Measurements from ENCODE around the gene SUSD3. TPM values are rescaled to one million over a fixed set of nuclear protein-coding genes. Genes with fewer than 3 reads are reported as not detected.

Gene SUSD3
- total and polyA plus RNA-seq, 10 of the 15 experiments (the other 5 are each of a cell fraction or from before 2014, with no cell fraction given): 2.5 to 92.0 (median 31.1) TPM

DNA sequence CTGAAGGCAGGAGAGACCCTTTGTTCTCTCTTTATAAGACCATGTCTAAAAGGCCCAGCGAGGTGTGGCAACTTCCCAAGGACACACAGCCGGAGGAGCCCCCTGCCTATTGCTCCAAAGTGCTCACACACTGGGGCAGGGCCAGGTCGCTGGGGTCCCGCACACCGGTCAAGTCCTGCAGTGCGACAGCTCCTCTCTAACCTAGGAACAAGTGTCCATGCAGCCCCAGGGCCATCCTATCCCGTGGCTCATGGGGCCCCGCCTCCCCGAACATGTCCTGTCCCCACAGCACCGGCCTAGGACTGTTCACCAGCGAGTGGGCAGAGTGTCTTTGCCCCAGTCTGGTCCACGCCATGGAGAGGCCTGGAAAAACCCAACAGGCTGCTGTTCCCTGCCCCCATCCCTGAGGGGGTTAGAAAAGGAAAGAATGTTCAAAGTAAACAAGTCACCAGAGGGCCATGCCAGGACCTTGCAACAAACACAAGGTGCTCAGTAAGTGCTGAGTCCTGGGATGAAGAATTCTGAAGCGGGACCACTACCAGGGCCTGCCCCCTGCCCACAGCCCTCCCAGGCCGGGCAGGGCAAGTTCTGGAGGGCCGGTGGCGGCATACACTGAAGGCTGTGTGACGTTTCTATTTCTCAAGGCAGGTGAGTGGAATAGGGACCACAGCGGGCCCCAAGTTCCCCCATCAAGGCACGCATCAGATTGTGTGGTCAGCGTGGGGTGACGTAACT is 74.6 kb downstream of the SUSD3 start:
- TSS peak; percentile 57 for BruUV-seq (replicated peaks)
- Histone ChIP-seq H3K79me2 (ENCODE audit: control insufficient read depth, insufficient read depth, low read length) (peaks cover 12% of the 10 kb centered on the region), H3K9me3 (replicated peaks; ENCODE audit: control insufficient read depth, insufficient read depth, low read length) (no peaks in the 10 kb centered on the region), H3K36me3 (ENCODE audit: control insufficient read depth in 2 of 2, insufficient read depth in 2 of 2, low read length in 1 of 2) (no peaks in the 10 kb centered on the region), H3K4me1 (ENCODE audit: control insufficient read depth, insufficient read depth, low read length) (peaks cover 27% of the 10 kb centered on the region), H3K9ac (ENCODE audit: control insufficient read depth, insufficient read depth, low read length) (peak overlapping the region; percentile 46), H3K27me3 (replicated peaks in 1 of 2; ENCODE audit: control insufficient read depth in 2 of 2, insufficient read depth in 2 of 2, low read length in 1 of 2) (no peaks in the 10 kb centered on the region; a peak in 1 of 4 replicates), H3K4me2 (ENCODE audit: control insufficient read depth, insufficient read depth) (peak overlapping the region; percentile 95), H3K27ac (ENCODE audit: control insufficient read depth, insufficient read depth) (peak overlapping the region; percentile 35; the same call in 1 of the 2 replicates), H3K4me3 (peak overlapping the region; percentile 80), H4K20me1 (ENCODE audit: control insufficient read depth, insufficient read depth) (no peaks in the 10 kb centered on the region), H2AFZ (ENCODE audit: control insufficient read depth, low read depth, low read length) (peak overlapping the region; percentile 25)
- intact Hi-C loops (cut with micrococcal nuclease; ENCODE audit: unreplicated experiment): no loop called here
- WGBS (ENCODE audit: insufficient coverage, insufficient replicate concordance, low lambda C conversion rate, missing lambda C conversion rate): 11% methylated on average over 21 of the region's 21 CpGs
- no peak for FAIRE-seq
- in situ Hi-C loops (cut with MboI): no loop called here
- DNase-seq (ENCODE audit: low read depth, low spot score): no peak
- ChIA-PET RAD21 (ENCODE audit: unreplicated experiment) (interaction anchor here (0.6 to 1.6 kb wide), 6 partner anchors 24 to 181 kb away, joined by 4 to 9 read pairs (median 6); no protein-coding TSS in a partner anchor), CTCF (interaction anchor here (1.5 kb wide), 1 partner anchor 130 kb away, joined by 4 read pairs; no protein-coding TSS in a partner anchor), SMC1A (ENCODE audit: uncharacterized antibody, unreplicated experiment) (interaction anchor here (0.8 kb wide), 1 partner anchor 24 kb away, joined by 3 read pairs; no protein-coding TSS in a partner anchor), POLR2A (interaction anchor here (0.6 to 1.8 kb wide), 7 partner anchors 13 to 307 kb away, joined by 3 to 8 read pairs (median 4); partner anchors contain the start of gene CARD19)
- ATAC-seq: peak; percentile 1; the same call in 1 of the 3 replicates
- TF ChIP-seq FOS (IDR thresholded peaks at IDR 0.05; ENCODE audit: borderline replicate concordance, extremely low read depth, insufficient read length): no peak
- TF ChIP-seq BCL11A (IDR thresholded peaks at IDR 0.05; ENCODE audit: low read depth, low read length): 0 out of 2 replicates have a peak, but pooled peaks have one; percentile 43
- no peak for TF ChIP-seq MXI1 (IDR thresholded peaks at IDR 0.05; ENCODE audit: low read depth, low read length)
- no peak for TF ChIP-seq NR2F1 (conservative IDR thresholded peaks at IDR 0.05)
- TF ChIP-seq SMARCA5 (IDR thresholded peaks at IDR 0.05): peak; percentile 31; the same call in 1 of the 2 replicates
- TF ChIP-seq POU2F2 (IDR thresholded peaks at IDR 0.05; ENCODE audit: borderline replicate concordance, low read depth, low read length): peak; percentile 27; the same call in 1 of the 3 replicates
- TF ChIP-seq, protein P1, sequence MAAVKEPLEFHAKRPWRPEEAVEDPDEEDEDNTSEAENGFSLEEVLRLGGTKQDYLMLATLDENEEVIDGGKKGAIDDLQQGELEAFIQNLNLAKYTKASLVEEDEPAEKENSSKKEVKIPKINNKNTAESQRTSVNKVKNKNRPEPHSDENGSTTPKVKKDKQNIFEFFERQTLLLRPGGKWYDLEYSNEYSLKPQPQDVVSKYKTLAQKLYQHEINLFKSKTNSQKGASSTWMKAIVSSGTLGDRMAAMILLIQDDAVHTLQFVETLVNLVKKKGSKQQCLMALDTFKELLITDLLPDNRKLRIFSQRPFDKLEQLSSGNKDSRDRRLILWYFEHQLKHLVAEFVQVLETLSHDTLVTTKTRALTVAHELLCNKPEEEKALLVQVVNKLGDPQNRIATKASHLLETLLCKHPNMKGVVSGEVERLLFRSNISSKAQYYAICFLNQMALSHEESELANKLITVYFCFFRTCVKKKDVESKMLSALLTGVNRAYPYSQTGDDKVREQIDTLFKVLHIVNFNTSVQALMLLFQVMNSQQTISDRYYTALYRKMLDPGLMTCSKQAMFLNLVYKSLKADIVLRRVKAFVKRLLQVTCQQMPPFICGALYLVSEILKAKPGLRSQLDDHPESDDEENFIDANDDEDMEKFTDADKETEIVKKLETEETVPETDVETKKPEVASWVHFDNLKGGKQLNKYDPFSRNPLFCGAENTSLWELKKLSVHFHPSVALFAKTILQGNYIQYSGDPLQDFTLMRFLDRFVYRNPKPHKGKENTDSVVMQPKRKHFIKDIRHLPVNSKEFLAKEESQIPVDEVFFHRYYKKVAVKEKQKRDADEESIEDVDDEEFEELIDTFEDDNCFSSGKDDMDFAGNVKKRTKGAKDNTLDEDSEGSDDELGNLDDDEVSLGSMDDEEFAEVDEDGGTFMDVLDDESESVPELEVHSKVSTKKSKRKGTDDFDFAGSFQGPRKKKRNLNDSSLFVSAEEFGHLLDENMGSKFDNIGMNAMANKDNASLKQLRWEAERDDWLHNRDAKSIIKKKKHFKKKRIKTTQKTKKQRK (IDR thresholded peaks at IDR 0.05; ENCODE audit: low read depth, low read length): no peak
- TF ChIP-seq EP300 (IDR thresholded peaks at IDR 0.05; ENCODE audit: borderline replicate concordance in 1 of 2, control insufficient read depth in 1 of 2, low read depth in 2 of 2, low read length in 2 of 2): peak; percentile 51 to 55; a peak in 2 of 4 replicates
- TF ChIP-seq, protein P2, sequence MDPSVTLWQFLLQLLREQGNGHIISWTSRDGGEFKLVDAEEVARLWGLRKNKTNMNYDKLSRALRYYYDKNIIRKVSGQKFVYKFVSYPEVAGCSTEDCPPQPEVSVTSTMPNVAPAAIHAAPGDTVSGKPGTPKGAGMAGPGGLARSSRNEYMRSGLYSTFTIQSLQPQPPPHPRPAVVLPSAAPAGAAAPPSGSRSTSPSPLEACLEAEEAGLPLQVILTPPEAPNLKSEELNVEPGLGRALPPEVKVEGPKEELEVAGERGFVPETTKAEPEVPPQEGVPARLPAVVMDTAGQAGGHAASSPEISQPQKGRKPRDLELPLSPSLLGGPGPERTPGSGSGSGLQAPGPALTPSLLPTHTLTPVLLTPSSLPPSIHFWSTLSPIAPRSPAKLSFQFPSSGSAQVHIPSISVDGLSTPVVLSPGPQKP (IDR thresholded peaks at IDR 0.05; ENCODE audit: low read depth, low read length): 0 out of 2 replicates have a peak, but pooled peaks have one; percentile 19
- TF ChIP-seq SPI1 (IDR thresholded peaks at IDR 0.05; ENCODE audit: borderline replicate concordance, insufficient read depth, low read depth, low read length): no peak
- TF ChIP-seq CREB1 (IDR thresholded peaks at IDR 0.05; ENCODE audit: low read depth): peak; percentile 58; the same call in 1 of the 2 replicates
- TF ChIP-seq RAD51 (IDR thresholded peaks at IDR 0.05): no peak
- peak; percentile 29 to 47; a peak in 2 of 4 replicates for TF ChIP-seq IKZF2 (IDR thresholded peaks at IDR 0.05)
- TF ChIP-seq RUNX3 (IDR thresholded peaks at IDR 0.05; ENCODE audit: low read length): peak; percentile 86
- TF ChIP-seq CREM (IDR thresholded peaks at IDR 0.05; ENCODE audit: low read depth): peak; percentile 72; the same call in 1 of the 2 replicates
- peak; percentile 67; the same call in 1 of the 2 replicates for TF ChIP-seq IKZF1 (conservative IDR thresholded peaks at IDR 0.05)
- no peak for TF ChIP-seq SREBF2 (IDR thresholded peaks at IDR 0.05; ENCODE audit: low read length)
- TF ChIP-seq, protein P3, sequence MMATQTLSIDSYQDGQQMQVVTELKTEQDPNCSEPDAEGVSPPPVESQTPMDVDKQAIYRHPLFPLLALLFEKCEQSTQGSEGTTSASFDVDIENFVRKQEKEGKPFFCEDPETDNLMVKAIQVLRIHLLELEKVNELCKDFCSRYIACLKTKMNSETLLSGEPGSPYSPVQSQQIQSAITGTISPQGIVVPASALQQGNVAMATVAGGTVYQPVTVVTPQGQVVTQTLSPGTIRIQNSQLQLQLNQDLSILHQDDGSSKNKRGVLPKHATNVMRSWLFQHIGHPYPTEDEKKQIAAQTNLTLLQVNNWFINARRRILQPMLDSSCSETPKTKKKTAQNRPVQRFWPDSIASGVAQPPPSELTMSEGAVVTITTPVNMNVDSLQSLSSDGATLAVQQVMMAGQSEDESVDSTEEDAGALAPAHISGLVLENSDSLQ (IDR thresholded peaks at IDR 0.05): 0 out of 2 replicates have a peak, but pooled peaks have one; percentile 19
